NK-92 (cell line): ENCODE results near the gene DCLRE1C.
"Not testable (repeated sequence)": the region's sequence is repeated elsewhere in the genome, so short reads cannot be mapped to it uniquely, and the experiment has no call there.

ENCODE experiments used
- DNase-seq: peaks from one replicate; lab custom pipeline; 2025; ENCODE audit not compliant: unreplicated experiment; lab: John Stamatoyannopoulos, UW

The DCLRE1C gene

DNA sequence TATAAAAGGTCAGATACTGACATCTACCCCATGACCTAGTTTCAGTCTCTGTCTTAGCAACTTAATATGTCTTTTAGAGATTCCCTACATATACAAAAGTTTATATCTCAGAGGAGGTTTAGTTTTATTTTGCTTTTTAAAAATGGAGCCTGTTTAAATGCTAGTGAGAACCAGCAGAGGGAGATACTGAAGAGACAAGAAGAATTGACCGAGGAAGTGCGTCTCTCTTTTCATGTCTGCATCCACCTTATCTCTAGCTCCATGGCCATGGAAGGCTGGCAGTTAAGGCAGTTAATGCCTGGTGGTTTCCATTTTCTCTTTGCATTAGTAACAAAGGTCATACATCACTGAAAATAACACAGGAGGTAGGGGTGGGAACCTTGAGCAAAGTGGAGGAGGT lies 64.6 kb downstream of the DCLRE1C start:
- DNase-seq: no peak

- DNase-seq: no peak
Observed at GRCh38 chr10:14884082-14884481, 69.8 kb downstream of the DCLRE1C start.

GRCh38 chr10:14880229-14880628 lies 73.7 kb downstream of the DCLRE1C start:
- DNase-seq: no peak

DNA sequence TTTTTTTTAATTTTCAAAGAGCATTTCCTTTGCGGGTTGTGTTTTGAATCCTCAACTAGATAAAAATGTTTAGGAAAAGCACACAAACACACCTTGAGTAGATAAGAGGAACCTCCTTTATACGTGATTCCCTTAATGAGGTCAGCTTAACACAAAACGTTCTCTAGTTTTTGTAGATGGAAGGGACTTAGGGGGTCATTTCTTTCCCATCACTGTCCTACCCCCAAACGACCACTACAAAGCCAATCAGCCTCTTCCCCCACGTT lies 74.0 kb downstream of the DCLRE1C start:
- no peak for DNase-seq

GRCh38 chr10:14879124-14879927 lies 74.6 kb downstream of the DCLRE1C start:
- no peak for DNase-seq

GRCh38 chr10:14878266-14879123 lies 75.4 kb downstream of the DCLRE1C start, which contains the start of gene SUV39H2:
Gene SUV39H2 (plus strand): TSS chr10:14878866. CDS start chr10:14878889, 23 bp downstream.
- DNase-seq: peak; percentile 12

DNA sequence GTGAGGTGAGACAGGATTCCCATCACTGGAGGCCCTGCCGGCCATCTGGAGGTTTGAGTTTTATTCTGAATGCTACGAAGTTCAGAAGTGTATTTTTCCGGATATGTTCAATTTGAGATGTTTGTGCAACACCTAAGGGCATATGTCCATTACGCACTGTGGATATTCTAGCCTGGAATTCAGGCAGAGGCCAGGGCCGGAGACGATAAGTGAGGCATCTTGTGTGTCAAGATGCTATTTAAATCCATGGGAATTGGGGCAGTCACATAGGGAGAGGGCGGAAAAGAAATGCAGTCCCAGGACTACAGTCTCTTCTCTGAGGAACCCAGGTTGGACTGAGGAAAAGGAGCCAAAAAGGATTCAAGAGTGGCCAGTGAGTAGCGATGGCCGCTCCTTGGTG lies 77.1 kb downstream of the DCLRE1C start:
- no peak for DNase-seq

DNA sequence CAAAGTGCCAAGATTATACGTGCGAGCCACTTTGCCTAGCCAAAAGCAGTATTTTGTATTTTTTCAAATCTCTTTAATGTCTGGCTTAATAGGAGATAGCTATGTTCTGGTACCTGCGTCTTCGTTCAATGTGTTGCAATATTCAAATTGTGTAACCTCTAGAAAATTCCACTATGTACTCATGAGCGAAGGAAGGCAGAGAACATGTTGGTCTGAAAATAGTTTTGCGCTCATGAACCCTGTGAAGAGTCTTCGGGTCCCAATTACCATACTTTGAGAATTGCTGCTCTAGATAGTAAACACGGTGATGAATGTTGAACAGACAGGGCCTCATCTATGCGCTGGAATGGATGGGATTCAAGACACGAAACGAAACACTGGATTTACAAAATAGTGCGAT lies 78.0 kb downstream of the DCLRE1C start:
- DNase-seq: no peak

DNA sequence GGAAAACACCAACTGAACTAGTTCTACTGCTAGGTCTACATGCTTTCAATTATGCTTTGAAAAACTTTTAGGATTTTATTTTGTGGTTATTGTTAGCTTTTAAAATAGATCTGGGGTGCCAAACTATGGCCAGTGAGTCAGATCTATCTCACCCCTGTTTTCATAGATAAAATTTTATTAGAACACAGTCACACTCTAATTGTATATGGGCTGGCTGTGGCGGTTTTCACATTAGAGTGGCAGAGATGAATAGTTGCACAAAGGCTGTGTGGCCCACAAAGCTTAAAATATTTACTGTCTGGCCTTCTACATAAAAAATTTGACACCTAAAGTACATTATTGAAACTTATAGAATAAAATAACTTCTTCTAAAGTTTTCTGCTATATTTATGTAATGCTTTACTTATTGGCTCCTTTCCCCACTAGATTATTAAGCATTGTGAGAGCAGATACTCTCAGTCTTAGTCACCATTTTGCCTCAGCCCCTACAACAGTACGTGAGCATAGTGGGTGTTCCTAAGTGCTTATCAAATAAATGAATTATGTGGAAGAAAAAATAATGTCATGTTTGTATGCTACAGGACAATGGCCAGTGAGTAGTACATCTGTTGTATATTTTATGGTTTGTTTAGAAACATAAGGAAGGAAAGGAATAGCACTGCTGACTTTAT lies 80.7 kb downstream of the DCLRE1C start:
- DNase-seq: no peak

GRCh38 chr10:14864871-14865270 lies 89.0 kb downstream of the DCLRE1C start:
- DNase-seq: not testable (repeated sequence)

- not testable (repeated sequence) for DNase-seq
Observed at GRCh38 chr10:14864466-14864865, 89.4 kb downstream of the DCLRE1C start.

GRCh38 chr10:14860791-14861190 lies 93.1 kb downstream of the DCLRE1C start:
- no peak for DNase-seq

DNA sequence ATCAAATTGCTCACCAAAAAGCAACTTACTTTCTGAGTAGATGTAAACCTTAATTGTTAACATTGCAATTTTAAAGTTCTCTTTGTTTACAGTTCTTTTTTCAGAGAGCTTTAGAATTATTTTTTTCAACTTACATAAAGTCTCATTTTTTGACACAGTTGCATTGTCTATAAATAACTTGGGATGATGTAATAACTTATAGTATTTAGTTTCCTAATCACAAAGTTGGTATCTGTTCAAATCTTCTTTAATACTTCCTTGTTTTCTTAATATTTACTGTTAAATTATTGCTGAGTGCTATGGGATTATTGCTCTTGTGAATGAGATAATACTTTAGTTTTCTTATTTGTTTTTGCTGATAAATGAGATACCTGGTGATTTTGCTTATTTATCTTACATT lies 94.1 kb downstream of the DCLRE1C start:
- DNase-seq: no peak

- no peak for DNase-seq
Observed at GRCh38 chr10:14859043-14859442, 94.9 kb downstream of the DCLRE1C start.

DNA sequence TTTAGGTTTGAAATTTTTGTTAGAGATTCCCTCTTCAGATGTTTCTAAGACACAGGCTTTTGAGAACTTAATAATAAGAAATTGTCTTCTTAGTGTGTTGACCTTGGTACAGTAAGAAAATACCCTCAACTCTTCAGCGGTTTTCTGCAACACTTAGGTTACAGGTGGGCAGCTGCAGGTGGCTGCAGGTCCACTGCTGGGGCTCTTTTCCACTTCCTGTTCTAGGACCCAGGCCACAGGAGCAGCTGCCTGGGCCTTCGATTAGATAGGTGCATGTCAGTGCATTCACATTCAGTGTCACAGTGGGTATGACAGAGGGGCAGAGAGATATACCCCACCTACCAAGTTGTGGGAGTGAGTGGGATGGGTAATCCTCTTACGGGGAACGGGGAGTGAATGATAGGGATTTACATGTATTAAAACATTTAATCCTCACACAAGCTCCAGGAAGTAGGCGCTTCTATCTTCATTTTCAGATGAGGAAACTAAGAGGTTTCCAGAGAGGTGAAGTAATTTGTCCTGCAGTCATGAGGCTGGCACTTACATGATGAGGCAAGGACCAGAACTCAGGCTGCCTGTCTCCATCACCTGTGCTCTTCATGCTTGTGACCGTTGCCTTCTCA lies 95.4 kb downstream of the DCLRE1C start:
- DNase-seq: no peak

GRCh38 chr10:14855453-14855852 lies 98.4 kb downstream of the DCLRE1C start:
- DNase-seq: no peak

GRCh38 chr10:14852236-14852635 lies 101.7 kb downstream of the DCLRE1C start:
- no peak for DNase-seq
